OCI-LY7 (cell line): Measurements from ENCODE around the gene TRDN. TPM values are rescaled to one million over a fixed set of nuclear protein-coding genes. Genes with fewer than 3 reads are reported as not detected.

Experiments used
- BruUV-seq: library from RNA; stranded (reverse); fragments of 400-500 nt; replicated peaks from 2 replicates; lab custom pipeline; 2021; lab: Mats Ljungman, UMichigan
- CTCF ChIA-PET: fragments of 300-600 bp; sonication (Branson Sonifier 250); formaldehyde crosslinking; loops from one replicate; lab custom pipeline; 2022; ENCODE audit warnings: antibody characterized with exemption; ENCODE audit not compliant: unreplicated experiment; lab: Charles Lee
- POLR2A ChIA-PET: fragments of 300-600 bp; sonication (Branson Sonifier 250); formaldehyde crosslinking; loops from one replicate; lab custom pipeline; 2022; ENCODE audit warnings: antibody characterized with exemption; lab: Charles Lee
- DNase-seq: peaks from one replicate; pipeline ENCODE4 v3.0.0-alpha.2; 2015; ENCODE audit warnings: low spot score
- H2AFZ ChIP-seq: fragments of 200-600 bp; sonication (generic), shearing (Covaris generic); 2 replicates; pipeline ENCODE4 v1.6.1; 2014; ENCODE audit warnings: mild to moderate bottlenecking, antibody characterized with exemption, low read length, moderate library complexity
- H3K27ac ChIP-seq: fragments of 200-600 bp; sonication (generic); 2 replicates; pipeline ENCODE4 v1.5.1; 2014; ENCODE audit warnings: mixed run types, low read depth, mild to moderate bottlenecking, moderate library complexity, low read length, inconsistent platforms; ENCODE audit not compliant: poor library complexity, severe bottlenecking
- H3K36me3 ChIP-seq: fragments of 200-600 bp; sonication (generic); 2 replicates; pipeline ENCODE4 v1.6.1; 2014; ENCODE audit warnings: mild to moderate bottlenecking, antibody characterized with exemption, low read length, moderate library complexity, mixed read lengths; ENCODE audit not compliant: insufficient read depth
- H3K4me1 ChIP-seq: fragments of 200-600 bp; sonication (generic); 2 replicates; pipeline ENCODE4 v1.5.1; 2014; ENCODE audit warnings: mild to moderate bottlenecking, low read length; ENCODE audit not compliant: insufficient read depth, poor library complexity, severe bottlenecking
- H3K4me2 ChIP-seq: fragments of 200-600 bp; sonication (generic); 2 replicates; pipeline ENCODE4 v1.6.1; 2014; ENCODE audit warnings: mild to moderate bottlenecking, low read length
- H3K4me3 ChIP-seq: fragments of 200-600 bp; sonication (generic); 2 replicates; pipeline ENCODE4 v1.5.1; 2014; ENCODE audit warnings: mild to moderate bottlenecking, low read depth, low read length; ENCODE audit not compliant: poor library complexity, severe bottlenecking
- H3K79me2 ChIP-seq: fragments of 200-600 bp; sonication (generic); 2 replicates; pipeline ENCODE4 v1.6.1; 2016; ENCODE audit warnings: low read depth, mild to moderate bottlenecking, low read length, moderate library complexity, mixed read lengths; ENCODE audit not compliant: insufficient read depth
- H3K9me2 ChIP-seq: fragments of 200-600 bp; sonication (generic); 2 replicates; pipeline ENCODE4 v1.6.1; 2016; ENCODE audit warnings: mild to moderate bottlenecking, low read length, mixed read lengths; ENCODE audit not compliant: insufficient read depth
- H3K9me3 ChIP-seq: fragments of 200-600 bp; sonication (generic); 2 replicates; pipeline ENCODE4 v1.6.1; 2014; ENCODE audit warnings: mild to moderate bottlenecking, mixed run types, low read length, mixed read lengths
- H4K20me1 ChIP-seq: fragments of 200-600 bp; sonication (generic); 2 replicates; pipeline ENCODE4 v1.6.1; 2014; ENCODE audit warnings: mild to moderate bottlenecking, antibody characterized with exemption, low read length, moderate library complexity, mixed read lengths; ENCODE audit not compliant: insufficient read depth
- EZH2phosphoT487 ChIP-seq: fragments of 200-600 bp; sonication (generic); IDR thresholded peaks from 2 replicates; pipeline ENCODE4 v1.6.1; 2018; ENCODE audit warnings: low read depth, borderline replicate concordance, mild to moderate bottlenecking, mixed run types, antibody characterized with exemption, low read length, moderate library complexity, mixed read lengths
- intact Hi-C: fragments of 100-400 bp; cut with micrococcal nuclease; formaldehyde crosslinking; loops from one replicate; pipeline ENCODE4 v1.10.0; 2022; ENCODE audit not compliant: unreplicated experiment
- total RNA-seq, 2 experiments: library from RNA; depleted of rRNA in 1 of 2; stranded (reverse); fragments of >200 nt in 1 of 2; shearing (Covaris generic) in 1 of 2; gene quantifications; 2 replicates each; pipeline ENCODE4 v1.2.3, GENCODE V29; 2014 to 2022
- TF ChIP-seq, protein P1 (sequence below): fragments of 200-600 bp; sonication (generic); conservative IDR thresholded peaks from 2 replicates; pipeline ENCODE4 v1.5.1; 2014; ENCODE audit warnings: mild to moderate bottlenecking, antibody characterized with exemption, low read length, moderate library complexity, mixed read lengths

Gene TRDN
- total RNA-seq, 2 experiments from 2014 or later: not detected

DNA sequence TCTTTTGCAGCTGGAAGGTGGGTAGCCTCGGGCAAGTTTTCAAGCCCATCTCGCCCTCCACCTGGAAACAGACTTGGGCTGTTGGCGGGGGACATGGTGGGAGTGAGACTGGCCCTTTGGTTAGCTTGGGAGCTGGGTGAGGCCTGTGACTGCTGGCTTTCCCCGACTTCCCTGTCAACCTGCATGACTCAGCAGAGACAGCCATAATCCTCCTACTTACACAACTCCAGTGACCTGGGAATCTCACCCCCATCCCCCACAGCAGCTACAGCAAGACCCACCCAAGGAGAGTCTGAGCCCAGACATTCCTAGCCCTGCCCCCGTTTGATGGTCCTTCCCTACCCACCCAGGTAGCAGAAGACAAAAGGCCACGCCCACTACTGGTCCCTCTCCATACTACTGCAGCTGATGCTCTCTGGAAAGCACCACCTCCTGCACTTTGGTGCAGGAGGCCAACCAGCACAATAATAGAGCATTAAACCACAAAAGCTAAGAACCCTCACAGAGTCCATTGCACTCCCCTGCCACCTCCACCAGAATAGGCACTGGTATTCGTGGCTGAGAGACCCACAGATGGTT, 188.4 kb downstream of the TRDN start:
- no peaks in the 10 kb centered on the region for H4K20me1 ChIP-seq
- intact Hi-C loops: no loop called here
- H3K4me2 ChIP-seq: no peak overlapping the region
- ChIA-PET POLR2A (interaction anchor here (0.6 kb wide), 1 partner anchor 13 kb away, joined by 3 read pairs; no protein-coding TSS in a partner anchor), CTCF (no interaction called here)
- H3K27ac ChIP-seq: no peak overlapping the region
- no peaks in the 10 kb centered on the region for H3K4me1 ChIP-seq
- H3K9me3 ChIP-seq: no peaks in the 10 kb centered on the region
- TF ChIP-seq EZH2phosphoT487: no peak
- TF ChIP-seq, protein P1, sequence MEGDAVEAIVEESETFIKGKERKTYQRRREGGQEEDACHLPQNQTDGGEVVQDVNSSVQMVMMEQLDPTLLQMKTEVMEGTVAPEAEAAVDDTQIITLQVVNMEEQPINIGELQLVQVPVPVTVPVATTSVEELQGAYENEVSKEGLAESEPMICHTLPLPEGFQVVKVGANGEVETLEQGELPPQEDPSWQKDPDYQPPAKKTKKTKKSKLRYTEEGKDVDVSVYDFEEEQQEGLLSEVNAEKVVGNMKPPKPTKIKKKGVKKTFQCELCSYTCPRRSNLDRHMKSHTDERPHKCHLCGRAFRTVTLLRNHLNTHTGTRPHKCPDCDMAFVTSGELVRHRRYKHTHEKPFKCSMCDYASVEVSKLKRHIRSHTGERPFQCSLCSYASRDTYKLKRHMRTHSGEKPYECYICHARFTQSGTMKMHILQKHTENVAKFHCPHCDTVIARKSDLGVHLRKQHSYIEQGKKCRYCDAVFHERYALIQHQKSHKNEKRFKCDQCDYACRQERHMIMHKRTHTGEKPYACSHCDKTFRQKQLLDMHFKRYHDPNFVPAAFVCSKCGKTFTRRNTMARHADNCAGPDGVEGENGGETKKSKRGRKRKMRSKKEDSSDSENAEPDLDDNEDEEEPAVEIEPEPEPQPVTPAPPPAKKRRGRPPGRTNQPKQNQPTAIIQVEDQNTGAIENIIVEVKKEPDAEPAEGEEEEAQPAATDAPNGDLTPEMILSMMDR: no peak
- DNase-seq: no peak
- no peak overlapping the region for H3K4me3 ChIP-seq
- no peaks in the 10 kb centered on the region for H3K36me3 ChIP-seq
- no TSS peak for BruUV-seq
- H3K9me2 ChIP-seq: no peaks in the 10 kb centered on the region
- H3K79me2 ChIP-seq: no peaks in the 10 kb centered on the region
- H2AFZ ChIP-seq: no peak overlapping the region

DNA sequence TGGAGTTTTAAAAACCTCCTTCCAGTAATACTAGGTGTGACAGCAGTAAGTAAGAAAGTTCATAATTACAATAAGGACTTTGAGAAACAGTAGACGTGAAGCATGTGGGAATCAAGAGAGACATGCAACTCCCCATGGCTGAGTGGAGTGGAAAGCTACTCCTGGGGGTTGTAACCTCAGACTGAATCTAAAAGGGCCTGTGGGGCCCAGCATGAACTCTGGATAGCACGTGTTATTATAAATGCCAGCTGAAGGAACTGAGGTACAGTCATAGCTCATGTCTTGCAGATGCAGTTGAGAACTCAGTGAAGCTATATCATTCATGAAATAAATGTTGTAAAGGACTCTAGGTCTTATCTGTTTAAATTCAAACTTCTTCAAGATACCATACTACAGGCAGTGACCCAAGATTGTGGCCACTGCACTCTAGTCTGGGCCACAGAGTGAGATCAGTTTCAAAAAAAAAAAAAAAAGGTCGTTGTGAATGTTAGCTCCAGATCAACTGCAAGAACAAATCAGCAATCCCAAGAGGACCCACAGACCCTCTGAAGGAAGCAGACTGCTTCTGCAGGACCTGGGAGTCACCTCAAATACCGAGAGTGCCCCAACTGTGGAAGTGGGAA, 189.3 kb downstream of the TRDN start:
- intact Hi-C loops: no loop called here
- BruUV-seq: no TSS peak

More for the DNA sequence above, 189.3 kb downstream of the TRDN start:
- no peak for DNase-seq
- Histone ChIP-seq H2AFZ (no peak overlapping the region), H3K4me1 (no peaks in the 10 kb centered on the region), H4K20me1 (no peaks in the 10 kb centered on the region), H3K4me2 (no peak overlapping the region), H3K9me3 (no peaks in the 10 kb centered on the region), H3K36me3 (no peaks in the 10 kb centered on the region), H3K27ac (no peak overlapping the region), H3K9me2 (no peaks in the 10 kb centered on the region), H3K79me2 (no peaks in the 10 kb centered on the region), H3K4me3 (no peak overlapping the region)
- TF ChIP-seq, protein P1: no peak
- TF ChIP-seq EZH2phosphoT487: no peak
- ChIA-PET CTCF (no interaction called here), POLR2A (interaction anchor here (0.6 kb wide), 1 partner anchor 14 kb away, joined by 3 read pairs; no protein-coding TSS in a partner anchor)
